ENCODE results near the gene CALCA.
"Not testable (repeated sequence)": the region's sequence is repeated elsewhere in the genome, so short reads cannot be mapped to it uniquely, and the experiment has no call there.

Gene CALCA

GRCh38 chr11:14971865-14972580, at the start of gene CALCA:
TSS of gene CALCA (minus strand) at chr11:14972351. CDS start at chr11:14971192, 1,159 bp downstream.
- TF ChIP-seq POLR2A (IDR thresholded peaks at IDR 0.05; ENCODE audit: low read length) (no peak), GATA1 (IDR thresholded peaks at IDR 0.05; ENCODE audit: low read depth, low read length) (no peak)

GRCh38 chr11:15016200-15016599, 44.0 kb upstream of the CALCA start:
- TF ChIP-seq GATA1 (IDR thresholded peaks at IDR 0.05; ENCODE audit: low read depth, low read length) (no peak), POLR2A (IDR thresholded peaks at IDR 0.05; ENCODE audit: low read length) (no peak)
- no peak for DNase-seq

More at GRCh38 chr11:14971865-14972580, at the start of gene CALCA:
- DNase-seq, result no peak

GRCh38 chr11:15011776-15012345, 39.7 kb upstream of the CALCA start:
- DNase-seq, result no peak
- TF ChIP-seq POLR2A (IDR thresholded peaks at IDR 0.05; ENCODE audit: low read length), result no peak
- TF ChIP-seq GATA1 (IDR thresholded peaks at IDR 0.05; ENCODE audit: low read depth, low read length), result no peak

GRCh38 chr11:15010865-15011264, 38.7 kb upstream of the CALCA start:
- no peak for TF ChIP-seq GATA1 (IDR thresholded peaks at IDR 0.05; ENCODE audit: low read depth, low read length)
- no peak for TF ChIP-seq POLR2A (IDR thresholded peaks at IDR 0.05; ENCODE audit: low read length)
- no peak for DNase-seq

GRCh38 chr11:15006139-15006759, 34.1 kb upstream of the CALCA start:
- no peak for TF ChIP-seq GATA1 (IDR thresholded peaks at IDR 0.05; ENCODE audit: low read depth, low read length)
- TF ChIP-seq POLR2A (IDR thresholded peaks at IDR 0.05; ENCODE audit: low read length), result no peak
- peak; percentile 42 for DNase-seq

GRCh38 chr11:14988133-14988532, 16.0 kb upstream of the CALCA start:
- not testable (repeated sequence) for DNase-seq

- no peak for TF ChIP-seq GATA1 (IDR thresholded peaks at IDR 0.05; ENCODE audit: low read depth, low read length)
- no peak for TF ChIP-seq POLR2A (IDR thresholded peaks at IDR 0.05; ENCODE audit: low read length)
- no peak for DNase-seq
Observed at GRCh38 chr11:14981507-14981906, 9.4 kb upstream of the CALCA start.

GRCh38 chr11:14980854-14981253, 8.7 kb upstream of the CALCA start:
- DNase-seq, result no peak
- no peak for TF ChIP-seq GATA1 (IDR thresholded peaks at IDR 0.05; ENCODE audit: low read depth, low read length)
- TF ChIP-seq POLR2A (IDR thresholded peaks at IDR 0.05; ENCODE audit: low read length), result no peak

- DNase-seq, result no peak
- TF ChIP-seq POLR2A (IDR thresholded peaks at IDR 0.05; ENCODE audit: low read length) (no peak), GATA1 (IDR thresholded peaks at IDR 0.05; ENCODE audit: low read depth, low read length) (no peak)
Observed at GRCh38 chr11:14977101-14977880, 5.1 kb upstream of the CALCA start.

GRCh38 chr11:14975252-14975587, 3.1 kb upstream of the CALCA start:
- TF ChIP-seq POLR2A (IDR thresholded peaks at IDR 0.05; ENCODE audit: low read length) (no peak), GATA1 (IDR thresholded peaks at IDR 0.05; ENCODE audit: low read depth, low read length) (no peak)
- DNase-seq, result no peak

GRCh38 chr11:14974515-14975251, 2.5 kb upstream of the CALCA start:
- TF ChIP-seq GATA1 (IDR thresholded peaks at IDR 0.05; ENCODE audit: low read depth, low read length) (no peak), POLR2A (IDR thresholded peaks at IDR 0.05; ENCODE audit: low read length) (no peak)
- peak; percentile 42 to 51 for DNase-seq

GRCh38 chr11:14973621-14974514, 1.7 kb upstream of the CALCA start:
- no peak for TF ChIP-seq GATA1 (IDR thresholded peaks at IDR 0.05; ENCODE audit: low read depth, low read length)
- TF ChIP-seq POLR2A (IDR thresholded peaks at IDR 0.05; ENCODE audit: low read length), result no peak
- DNase-seq, result no peak
